ENCODE results near the gene DZANK1. TPM values are rescaled to one million over a fixed set of nuclear protein-coding genes. Genes with fewer than 3 reads are reported as not detected.

The DZANK1 gene
- total and polyA plus RNA-seq, 2 experiments from 2014 or later = 7.9 to 8.3 TPM

- TF ChIP-seq ETS1 (IDR thresholded peaks at IDR 0.05) = no peak
These were observed 94.5 kb downstream of the DZANK1 start (continued) for GRCh38 chr20:18372296-18372695.

DNA sequence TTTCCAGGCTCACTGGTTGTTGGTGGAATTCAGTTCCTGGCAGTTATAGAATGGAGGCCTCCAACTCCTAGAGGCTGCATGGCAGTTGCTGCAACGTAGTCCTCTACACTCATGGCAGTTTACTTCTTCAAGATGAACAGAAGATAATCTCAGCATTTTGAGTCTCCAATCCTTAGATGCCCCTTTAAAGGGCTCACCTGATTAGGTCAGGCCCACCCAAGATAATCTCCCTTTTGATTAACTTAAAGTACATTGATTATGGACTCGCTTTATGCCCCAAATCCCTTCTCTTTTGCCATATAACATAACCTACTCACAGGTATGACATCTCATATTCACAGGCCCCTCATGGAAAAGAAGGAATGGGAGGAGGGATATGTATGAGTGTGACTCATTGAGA lies 102.1 kb downstream of the DZANK1 start:
- no peak overlapping the region for H2AFZ ChIP-seq
- H3K4me2 ChIP-seq = no peak overlapping the region
- H3K79me2 ChIP-seq (replicated peaks; ENCODE audit: insufficient read depth) = no peaks in the 10 kb centered on the region
- H3K27me3 Mint-ChIP-seq (ENCODE audit: insufficient read depth, low read depth, poor library complexity) = peaks cover 5% of the 10 kb centered on the region
- H3K4me1 Mint-ChIP-seq = peaks cover 3% of the 10 kb centered on the region; the same call in 1 of the 3 replicates
- H3K27ac ChIP-seq (ENCODE audit: low read depth) = no peak overlapping the region
- no peaks in the 10 kb centered on the region for H4K20me1 ChIP-seq (replicated peaks; ENCODE audit: insufficient read depth)
- no peak for ATAC-seq
- no peak for DNase-seq (ENCODE audit: low spot score)
- no peaks in the 10 kb centered on the region for H3F3A ChIP-seq (replicated peaks; ENCODE audit: low read depth)
- H3K36me3 Mint-ChIP-seq (ENCODE audit: low read depth) = no peaks in the 10 kb centered on the region
- H3K27ac Mint-ChIP-seq = no peak overlapping the region
- peaks cover 6% of the 10 kb centered on the region; the same call in 1 of the 2 replicates for H3K9me2 ChIP-seq (ENCODE audit: insufficient read depth)
- H3K4me3 Mint-ChIP-seq = no peak overlapping the region
- H3K9me3 Mint-ChIP-seq = no peaks in the 10 kb centered on the region
- no peaks in the 10 kb centered on the region for H3K27me3 ChIP-seq (ENCODE audit: insufficient read depth)
- no peaks in the 10 kb centered on the region for H3K4me1 ChIP-seq (ENCODE audit: insufficient read depth)
- TF ChIP-seq ZNF114 (CRISPR knock-in tag; IDR thresholded peaks at IDR 0.05) = no peak
- TF ChIP-seq REST (IDR thresholded peaks at IDR 0.05; ENCODE audit: unreplicated experiment) = no peak
- TF ChIP-seq, protein P1, sequence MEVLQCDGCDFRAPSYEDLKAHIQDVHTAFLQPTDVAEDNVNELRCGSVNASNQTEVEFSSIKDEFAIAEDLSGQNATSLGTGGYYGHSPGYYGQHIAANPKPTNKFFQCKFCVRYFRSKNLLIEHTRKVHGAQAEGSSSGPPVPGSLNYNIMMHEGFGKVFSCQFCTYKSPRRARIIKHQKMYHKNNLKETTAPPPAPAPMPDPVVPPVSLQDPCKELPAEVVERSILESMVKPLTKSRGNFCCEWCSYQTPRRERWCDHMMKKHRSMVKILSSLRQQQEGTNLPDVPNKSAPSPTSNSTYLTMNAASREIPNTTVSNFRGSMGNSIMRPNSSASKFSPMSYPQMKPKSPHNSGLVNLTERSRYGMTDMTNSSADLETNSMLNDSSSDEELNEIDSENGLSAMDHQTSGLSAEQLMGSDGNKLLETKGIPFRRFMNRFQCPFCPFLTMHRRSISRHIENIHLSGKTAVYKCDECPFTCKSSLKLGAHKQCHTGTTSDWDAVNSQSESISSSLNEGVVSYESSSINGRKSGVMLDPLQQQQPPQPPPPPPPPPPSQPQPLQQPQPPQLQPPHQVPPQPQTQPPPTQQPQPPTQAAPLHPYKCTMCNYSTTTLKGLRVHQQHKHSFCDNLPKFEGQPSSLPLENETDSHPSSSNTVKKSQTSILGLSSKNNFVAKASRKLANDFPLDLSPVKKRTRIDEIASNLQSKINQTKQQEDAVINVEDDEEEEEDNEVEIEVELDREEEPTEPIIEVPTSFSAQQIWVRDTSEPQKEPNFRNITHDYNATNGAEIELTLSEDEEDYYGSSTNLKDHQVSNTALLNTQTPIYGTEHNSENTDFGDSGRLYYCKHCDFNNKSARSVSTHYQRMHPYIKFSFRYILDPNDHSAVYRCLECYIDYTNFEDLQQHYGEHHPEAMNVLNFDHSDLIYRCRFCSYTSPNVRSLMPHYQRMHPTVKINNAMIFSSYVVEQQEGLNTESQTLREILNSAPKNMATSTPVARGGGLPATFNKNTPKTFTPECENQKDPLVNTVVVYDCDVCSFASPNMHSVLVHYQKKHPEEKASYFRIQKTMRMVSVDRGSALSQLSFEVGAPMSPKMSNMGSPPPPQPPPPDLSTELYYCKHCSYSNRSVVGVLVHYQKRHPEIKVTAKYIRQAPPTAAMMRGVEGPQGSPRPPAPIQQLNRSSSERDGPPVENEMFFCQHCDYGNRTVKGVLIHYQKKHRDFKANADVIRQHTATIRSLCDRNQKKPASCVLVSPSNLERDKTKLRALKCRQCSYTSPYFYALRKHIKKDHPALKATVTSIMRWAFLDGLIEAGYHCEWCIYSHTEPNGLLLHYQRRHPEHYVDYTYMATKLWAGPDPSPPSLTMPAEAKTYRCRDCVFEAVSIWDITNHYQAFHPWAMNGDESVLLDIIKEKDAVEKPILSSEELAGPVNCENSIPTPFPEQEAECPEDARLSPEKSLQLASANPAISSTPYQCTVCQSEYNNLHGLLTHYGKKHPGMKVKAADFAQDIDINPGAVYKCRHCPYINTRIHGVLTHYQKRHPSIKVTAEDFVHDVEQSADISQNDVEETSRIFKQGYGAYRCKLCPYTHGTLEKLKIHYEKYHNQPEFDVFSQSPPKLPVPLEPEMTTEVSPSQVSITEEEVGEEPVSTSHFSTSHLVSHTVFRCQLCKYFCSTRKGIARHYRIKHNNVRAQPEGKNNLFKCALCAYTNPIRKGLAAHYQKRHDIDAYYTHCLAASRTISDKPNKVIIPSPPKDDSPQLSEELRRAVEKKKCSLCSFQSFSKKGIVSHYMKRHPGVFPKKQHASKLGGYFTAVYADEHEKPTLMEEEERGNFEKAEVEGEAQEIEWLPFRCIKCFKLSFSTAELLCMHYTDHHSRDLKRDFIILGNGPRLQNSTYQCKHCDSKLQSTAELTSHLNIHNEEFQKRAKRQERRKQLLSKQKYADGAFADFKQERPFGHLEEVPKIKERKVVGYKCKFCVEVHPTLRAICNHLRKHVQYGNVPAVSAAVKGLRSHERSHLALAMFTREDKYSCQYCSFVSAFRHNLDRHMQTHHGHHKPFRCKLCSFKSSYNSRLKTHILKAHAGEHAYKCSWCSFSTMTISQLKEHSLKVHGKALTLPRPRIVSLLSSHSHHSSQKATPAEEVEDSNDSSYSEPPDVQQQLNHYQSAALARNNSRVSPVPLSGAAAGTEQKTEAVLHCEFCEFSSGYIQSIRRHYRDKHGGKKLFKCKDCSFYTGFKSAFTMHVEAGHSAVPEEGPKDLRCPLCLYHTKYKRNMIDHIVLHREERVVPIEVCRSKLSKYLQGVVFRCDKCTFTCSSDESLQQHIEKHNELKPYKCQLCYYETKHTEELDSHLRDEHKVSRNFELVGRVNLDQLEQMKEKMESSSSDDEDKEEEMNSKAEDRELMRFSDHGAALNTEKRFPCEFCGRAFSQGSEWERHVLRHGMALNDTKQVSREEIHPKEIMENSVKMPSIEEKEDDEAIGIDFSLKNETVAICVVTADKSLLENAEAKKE (CRISPR knock-in tag; IDR thresholded peaks at IDR 0.05) = no peak
- no peak for TF ChIP-seq EZH2 (IDR thresholded peaks at IDR 0.05; ENCODE audit: low read depth, unreplicated experiment)
- H3K4me3 ChIP-seq = no peak overlapping the region
- no peaks in the 10 kb centered on the region for H3K36me3 ChIP-seq (ENCODE audit: insufficient read depth)
